Neural cell (in vitro differentiated cells): Measurements from ENCODE around the gene EXOC6B.

Source experiments
- CTCF ChIP-seq: fragments of 450-650 bp; IDR thresholded peaks from 2 replicates; pipeline ENCODE4 v1.5.1; 2014; ENCODE audit warnings: antibody characterized with exemption, mild to moderate bottlenecking, moderate library complexity; ENCODE audit not compliant: poor library complexity, severe bottlenecking
- EP300 ChIP-seq: fragments of 450-650 bp; conservative IDR thresholded peaks from 2 replicates; pipeline ENCODE4 v1.6.1; 2014; ENCODE audit warnings: antibody characterized with exemption, mild to moderate bottlenecking, moderate library complexity; ENCODE audit not compliant: poor library complexity, severe bottlenecking
- REST ChIP-seq: IDR thresholded peaks from 2 replicates; pipeline ENCODE4 v1.6.1; 2012; ENCODE audit warnings: borderline replicate concordance
- TAF1 ChIP-seq: IDR thresholded peaks from 2 replicates; pipeline ENCODE4 v1.6.1; 2012; ENCODE audit warnings: low read depth

GRCh38 chr2:72871880-72872279, 46.0 kb upstream of the EXOC6B start:
- TF ChIP-seq CTCF (no peak), REST (no peak), TAF1 (no peak), EP300 (no peak)
